Peyer's patch (tissue), 4 donors: Measurements from ENCODE around the gene VCX3B.

Source experiments
- POLR2A ChIP-seq, 2 donors: fragments of 450-650 bp; IDR thresholded peaks; one replicate each; pipeline ENCODE4 v1.5.1; 2017; ENCODE audit warnings: antibody characterized with exemption in 2 of 2, mild to moderate bottlenecking in 2 of 2, moderate library complexity in 2 of 2
- TF ChIP-seq, protein P1 (sequence below), 6 experiments: fragments of 450-650 bp in 4 of 6; fragments of 200-600 bp in 2 of 6; sonication (generic) in 1 of 6; IDR thresholded peaks; one replicate each; pipeline ENCODE4 v1.5.1; 2017 to 2019; ENCODE audit warnings: antibody characterized with exemption in 6 of 6, mild to moderate bottlenecking in 3 of 6, moderate library complexity in 1 of 6

- TF ChIP-seq, protein P1, sequence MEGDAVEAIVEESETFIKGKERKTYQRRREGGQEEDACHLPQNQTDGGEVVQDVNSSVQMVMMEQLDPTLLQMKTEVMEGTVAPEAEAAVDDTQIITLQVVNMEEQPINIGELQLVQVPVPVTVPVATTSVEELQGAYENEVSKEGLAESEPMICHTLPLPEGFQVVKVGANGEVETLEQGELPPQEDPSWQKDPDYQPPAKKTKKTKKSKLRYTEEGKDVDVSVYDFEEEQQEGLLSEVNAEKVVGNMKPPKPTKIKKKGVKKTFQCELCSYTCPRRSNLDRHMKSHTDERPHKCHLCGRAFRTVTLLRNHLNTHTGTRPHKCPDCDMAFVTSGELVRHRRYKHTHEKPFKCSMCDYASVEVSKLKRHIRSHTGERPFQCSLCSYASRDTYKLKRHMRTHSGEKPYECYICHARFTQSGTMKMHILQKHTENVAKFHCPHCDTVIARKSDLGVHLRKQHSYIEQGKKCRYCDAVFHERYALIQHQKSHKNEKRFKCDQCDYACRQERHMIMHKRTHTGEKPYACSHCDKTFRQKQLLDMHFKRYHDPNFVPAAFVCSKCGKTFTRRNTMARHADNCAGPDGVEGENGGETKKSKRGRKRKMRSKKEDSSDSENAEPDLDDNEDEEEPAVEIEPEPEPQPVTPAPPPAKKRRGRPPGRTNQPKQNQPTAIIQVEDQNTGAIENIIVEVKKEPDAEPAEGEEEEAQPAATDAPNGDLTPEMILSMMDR (IDR thresholded peaks at IDR 0.05): no peak
- TF ChIP-seq POLR2A (IDR thresholded peaks at IDR 0.05): no peak
These were observed 39.8 kb downstream of the VCX3B start for GRCh38 chrX:8504451-8504850.
